Cardiac muscle cell (in vitro differentiated cells and primary cell): ENCODE results near the gene SLC18A3. TPM values are rescaled to one million over a fixed set of nuclear protein-coding genes. Genes with fewer than 3 reads are reported as not detected.

Source experiments
- DNase-seq, 2 donors: peaks; one replicate each; pipeline versions ENCODE4 v3.0.0 to v3.0.0-alpha.2; 2010 to 2017; ENCODE audit warnings: low read depth in 1 of 2, low spot score in 1 of 2
- H3K27ac ChIP-seq: fragments of 200-600 bp; sonication (generic); 2 replicates; pipeline ENCODE4 v1.5.1; 2016
- H3K27me3 ChIP-seq: fragments of 200-600 bp; sonication (generic); 2 replicates; pipeline ENCODE4 v1.6.0; 2016; ENCODE audit warnings: control low read depth
- H3K36me3 ChIP-seq: fragments of 200-600 bp; sonication (generic); 2 replicates; pipeline ENCODE4 v1.5.1; 2016; ENCODE audit warnings: control low read depth
- H3K4me1 ChIP-seq: fragments of 200-600 bp; sonication (generic); 2 replicates; pipeline ENCODE4 v1.8.1; 2017; ENCODE audit warnings: low read depth, mild to moderate bottlenecking, mixed run types
- H3K4me3 ChIP-seq: fragments of 200-600 bp; sonication (generic); 2 replicates; pipeline ENCODE4 v1.5.1; 2016; ENCODE audit warnings: mild to moderate bottlenecking
- H3K9me3 ChIP-seq: fragments of 200-600 bp; sonication (generic); 2 replicates; pipeline ENCODE4 v1.5.1; 2017; ENCODE audit warnings: low read depth, mild to moderate bottlenecking, control low read depth
- polyA plus RNA-seq: library from polyadenylated mRNA; unstranded; fragments of >200 nt; fragmentation: Nextera tagmentation; extraction: Ambion mirVana; gene quantifications from 2 replicates; pipeline ENCODE4 v1.2.1, GENCODE V29; 2016
- total RNA-seq: library from RNA; depleted of rRNA; stranded (reverse); fragments of >200 nt; gene quantifications from 2 replicates; pipeline ENCODE4 v1.2.3, GENCODE V29; 2016
- TF ChIP-seq, protein P1 (sequence below): IDR thresholded peaks from 2 replicates; pipeline ENCODE4 v1.5.1; 2012; ENCODE audit warnings: low read depth, mild to moderate bottlenecking, low read length

Gene SLC18A3
- total and polyA plus RNA-seq, 2 experiments from 2014 or later: not detected

DNA sequence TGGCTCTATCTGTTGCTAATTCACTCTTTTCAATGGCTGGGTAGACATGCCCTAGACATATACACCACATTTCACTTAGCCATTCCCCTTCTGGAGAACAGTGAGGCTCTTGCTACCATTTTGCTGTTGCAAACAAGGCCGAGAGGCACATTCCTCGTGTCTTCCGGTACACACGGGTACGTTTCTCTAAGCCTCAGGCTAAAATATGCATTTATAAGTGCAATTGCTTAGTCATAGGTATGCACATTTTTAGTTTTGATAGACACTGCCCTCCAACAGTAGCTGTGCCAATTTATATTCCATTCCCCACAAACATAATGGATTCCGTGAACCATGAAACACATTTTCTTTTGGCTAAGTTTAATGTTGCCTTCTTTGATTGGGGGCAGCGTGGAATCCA is 16.9 kb downstream of the SLC18A3 start:
- H3K9me3 ChIP-seq: no peaks in the 10 kb centered on the region
- no peak overlapping the region for H3K4me3 ChIP-seq
- DNase-seq: no peak
- no peaks in the 10 kb centered on the region for H3K36me3 ChIP-seq
- no peak overlapping the region for H3K27ac ChIP-seq
- TF ChIP-seq, protein P1, sequence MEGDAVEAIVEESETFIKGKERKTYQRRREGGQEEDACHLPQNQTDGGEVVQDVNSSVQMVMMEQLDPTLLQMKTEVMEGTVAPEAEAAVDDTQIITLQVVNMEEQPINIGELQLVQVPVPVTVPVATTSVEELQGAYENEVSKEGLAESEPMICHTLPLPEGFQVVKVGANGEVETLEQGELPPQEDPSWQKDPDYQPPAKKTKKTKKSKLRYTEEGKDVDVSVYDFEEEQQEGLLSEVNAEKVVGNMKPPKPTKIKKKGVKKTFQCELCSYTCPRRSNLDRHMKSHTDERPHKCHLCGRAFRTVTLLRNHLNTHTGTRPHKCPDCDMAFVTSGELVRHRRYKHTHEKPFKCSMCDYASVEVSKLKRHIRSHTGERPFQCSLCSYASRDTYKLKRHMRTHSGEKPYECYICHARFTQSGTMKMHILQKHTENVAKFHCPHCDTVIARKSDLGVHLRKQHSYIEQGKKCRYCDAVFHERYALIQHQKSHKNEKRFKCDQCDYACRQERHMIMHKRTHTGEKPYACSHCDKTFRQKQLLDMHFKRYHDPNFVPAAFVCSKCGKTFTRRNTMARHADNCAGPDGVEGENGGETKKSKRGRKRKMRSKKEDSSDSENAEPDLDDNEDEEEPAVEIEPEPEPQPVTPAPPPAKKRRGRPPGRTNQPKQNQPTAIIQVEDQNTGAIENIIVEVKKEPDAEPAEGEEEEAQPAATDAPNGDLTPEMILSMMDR: no peak
- no peaks in the 10 kb centered on the region for H3K4me1 ChIP-seq
- peaks cover 14% of the 10 kb centered on the region for H3K27me3 ChIP-seq

DNA sequence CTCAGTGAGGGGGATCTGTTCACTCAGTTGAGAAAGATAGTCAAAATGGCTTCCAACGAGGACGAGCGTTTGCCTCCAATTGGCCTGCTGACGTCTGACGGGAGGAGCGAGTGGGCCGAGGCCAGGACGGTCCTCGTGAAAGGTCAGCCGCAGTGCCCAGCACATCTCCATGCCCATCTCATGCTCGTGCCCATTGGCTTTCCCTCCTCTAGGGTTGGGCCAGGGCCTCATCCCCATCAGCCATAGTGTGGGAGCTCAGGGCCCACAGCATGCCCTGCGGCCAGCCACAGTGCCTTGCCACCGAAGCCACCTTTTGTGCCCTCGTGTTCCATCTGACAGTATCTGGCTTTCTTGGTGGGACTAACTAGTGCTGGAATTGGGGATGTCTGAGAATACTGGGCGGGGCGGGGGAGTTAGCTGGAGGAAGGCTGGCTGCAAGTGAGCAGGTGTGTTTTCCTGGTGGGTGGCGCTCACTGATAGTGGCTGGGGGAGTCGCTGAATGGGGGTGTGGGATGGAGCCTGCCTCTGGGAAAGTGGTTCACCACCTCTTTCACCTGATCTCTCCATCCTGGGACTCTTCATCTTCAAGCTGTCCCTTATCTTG is 17.6 kb downstream of the SLC18A3 start:
- Histone ChIP-seq H3K4me3 (no peak overlapping the region), H3K27me3 (peaks cover 14% of the 10 kb centered on the region), H3K36me3 (no peaks in the 10 kb centered on the region), H3K9me3 (no peaks in the 10 kb centered on the region), H3K27ac (no peak overlapping the region), H3K4me1 (no peaks in the 10 kb centered on the region)
- TF ChIP-seq, protein P1: no peak
- no peak for DNase-seq

DNA sequence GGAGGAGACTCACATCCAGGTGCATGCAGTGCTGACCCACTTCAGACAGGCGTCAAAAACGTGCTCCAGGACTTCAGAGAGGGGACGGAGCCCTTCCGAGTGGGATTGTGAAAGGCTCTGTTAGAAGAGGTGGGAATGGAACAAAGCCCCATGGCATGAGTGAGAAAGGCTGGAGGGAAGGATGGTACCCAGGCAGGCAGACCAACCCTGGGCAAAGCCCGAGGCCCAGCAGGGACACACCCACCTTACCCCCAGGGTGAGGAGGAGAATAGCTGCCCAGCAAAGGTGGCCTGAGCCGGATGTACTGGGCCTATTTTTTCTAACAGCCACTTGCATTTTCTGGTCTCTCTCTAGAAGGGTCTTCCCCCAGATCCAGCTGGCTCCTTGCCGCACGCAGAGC is 18.5 kb downstream of the SLC18A3 start:
- no peaks in the 10 kb centered on the region for H3K4me1 ChIP-seq
- H3K27ac ChIP-seq: no peak overlapping the region
- peaks cover 8% of the 10 kb centered on the region for H3K27me3 ChIP-seq
- no peak overlapping the region for H3K4me3 ChIP-seq
- no peaks in the 10 kb centered on the region for H3K36me3 ChIP-seq
- DNase-seq: no peak
- no peaks in the 10 kb centered on the region for H3K9me3 ChIP-seq
- TF ChIP-seq, protein P1: no peak

DNA sequence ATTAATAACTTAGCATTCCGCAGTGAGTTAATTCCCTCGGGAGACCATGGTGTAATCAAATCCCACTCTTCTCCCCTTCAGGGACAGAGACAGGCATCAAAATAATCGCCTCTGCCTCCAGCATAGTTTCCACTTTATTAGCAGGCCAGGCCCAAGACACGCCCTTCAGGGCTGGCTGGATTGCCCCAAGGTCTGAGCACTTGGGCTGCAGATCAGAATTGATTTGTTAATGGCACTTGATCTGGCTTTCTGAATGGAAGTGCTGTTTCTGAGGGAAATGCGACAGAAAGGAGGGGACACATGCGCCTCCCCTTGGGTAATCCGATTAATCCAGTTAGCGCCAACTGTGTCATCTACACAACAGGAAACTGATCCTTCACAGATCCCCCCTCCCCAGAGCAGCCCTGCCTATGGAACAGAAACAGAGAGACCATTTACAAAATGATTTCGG is 19.3 kb downstream of the SLC18A3 start:
- DNase-seq: no peak
- no peaks in the 10 kb centered on the region for H3K36me3 ChIP-seq
- H3K9me3 ChIP-seq: no peaks in the 10 kb centered on the region
- no peak overlapping the region for H3K27ac ChIP-seq
- no peaks in the 10 kb centered on the region for H3K27me3 ChIP-seq
- no peak overlapping the region for H3K4me3 ChIP-seq
- no peaks in the 10 kb centered on the region for H3K4me1 ChIP-seq
- TF ChIP-seq, protein P1: no peak

DNA sequence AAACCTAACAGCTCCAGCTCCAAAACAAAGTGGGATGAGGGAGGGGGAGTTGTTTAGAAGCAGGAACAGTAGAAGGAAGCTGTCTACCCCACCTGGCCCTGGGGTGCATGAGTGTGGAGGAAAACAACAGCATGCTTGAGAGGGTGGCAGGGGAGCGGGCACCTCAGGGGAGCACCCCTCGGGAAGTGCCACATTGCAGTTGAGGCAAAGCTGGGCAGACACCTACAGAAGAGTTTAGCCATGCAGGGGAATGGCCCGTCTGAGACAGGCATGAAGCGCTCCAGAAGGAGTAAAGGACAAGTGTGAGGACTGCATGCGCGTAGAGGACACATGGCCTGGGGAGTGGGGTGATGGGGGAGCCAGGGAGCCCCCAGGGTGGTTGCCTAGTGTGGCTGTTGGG is 21.9 kb downstream of the SLC18A3 start:
- Histone ChIP-seq H3K9me3 (no peaks in the 10 kb centered on the region), H3K27ac (no peak overlapping the region), H3K4me3 (no peak overlapping the region), H3K36me3 (no peaks in the 10 kb centered on the region), H3K4me1 (no peaks in the 10 kb centered on the region), H3K27me3 (peaks cover 11% of the 10 kb centered on the region)
- DNase-seq: no peak
- TF ChIP-seq, protein P1: no peak
